SK-N-SH (cell line): ENCODE measurements around the gene IFNG.

ENCODE experiments used
- GABPA ChIP-seq: IDR thresholded peaks from 2 replicates; pipeline ENCODE4 v1.4.0; 2012; ENCODE audit warnings: low read depth, mild to moderate bottlenecking
- JUND ChIP-seq: IDR thresholded peaks from 2 replicates; pipeline ENCODE4 v1.4.0; 2012
- MXI1 ChIP-seq: IDR thresholded peaks from 2 replicates; pipeline ENCODE4 v1.6.1; 2012; ENCODE audit warnings: mild to moderate bottlenecking, low read depth, low read length, improper control_type of control experiment
- NRF1 ChIP-seq: IDR thresholded peaks from 2 replicates; pipeline ENCODE4 v1.6.1; 2012; ENCODE audit warnings: low read depth, mild to moderate bottlenecking, low read length
- POLR2AphosphoS5 ChIP-seq: IDR thresholded peaks from 2 replicates; pipeline ENCODE4 v1.6.1; 2012; ENCODE audit warnings: low read depth, low read length
- SMC3 ChIP-seq: IDR thresholded peaks from 2 replicates; pipeline ENCODE4 v1.6.1; 2012; ENCODE audit warnings: low read depth, low read length, improper control_type of control experiment
- TAF1 ChIP-seq: IDR thresholded peaks from 2 replicates; pipeline ENCODE4 v1.6.1; 2012; ENCODE audit warnings: low read depth, mild to moderate bottlenecking, low read length, moderate library complexity, borderline replicate concordance
- TCF12 ChIP-seq: IDR thresholded peaks from 2 replicates; pipeline ENCODE4 v1.4.0; 2012
- YY1 ChIP-seq: IDR thresholded peaks from 2 replicates; pipeline ENCODE4 v1.4.0; 2012; ENCODE audit warnings: low read depth, mild to moderate bottlenecking
- TF ChIP-seq, protein P1 (sequence below): fragments of 200-600 bp; sonication (generic); IDR thresholded peaks from 2 replicates; pipeline ENCODE4 v1.6.1; 2017; ENCODE audit warnings: antibody characterized with exemption, mild to moderate bottlenecking, moderate library complexity
- TF ChIP-seq, protein P2 (sequence below): IDR thresholded peaks from 2 replicates; pipeline ENCODE4 v1.4.0; 2012; ENCODE audit warnings: low read depth, borderline replicate concordance
- TF ChIP-seq, protein P3 (sequence below): fragments of 150-350 bp; IDR thresholded peaks from 2 replicates; pipeline ENCODE4 v1.6.1; 2016; ENCODE audit warnings: mild to moderate bottlenecking, low read depth, low read length

DNA sequence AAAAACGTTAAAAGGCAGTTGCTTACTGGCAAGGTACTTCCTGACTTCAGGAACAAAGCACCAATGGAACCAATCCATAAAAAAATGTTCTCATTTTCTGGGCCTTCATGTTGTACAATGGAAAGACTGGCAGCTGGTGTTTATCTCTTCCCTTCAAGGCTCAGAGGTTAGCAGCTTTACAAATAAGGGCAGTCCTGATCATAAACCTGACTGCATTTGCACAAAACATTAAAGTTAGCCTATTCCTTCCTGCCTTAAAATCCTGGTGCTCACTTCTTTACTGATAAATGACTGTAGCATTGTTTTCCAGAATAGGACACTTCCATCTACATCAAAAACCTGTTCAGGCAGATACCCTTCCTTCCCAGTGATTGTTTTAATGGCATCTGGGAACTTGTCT is 46.9 kb upstream of the IFNG start:
- TF ChIP-seq GABPA: no peak
- TF ChIP-seq TCF12: no peak
- TF ChIP-seq, protein P1, sequence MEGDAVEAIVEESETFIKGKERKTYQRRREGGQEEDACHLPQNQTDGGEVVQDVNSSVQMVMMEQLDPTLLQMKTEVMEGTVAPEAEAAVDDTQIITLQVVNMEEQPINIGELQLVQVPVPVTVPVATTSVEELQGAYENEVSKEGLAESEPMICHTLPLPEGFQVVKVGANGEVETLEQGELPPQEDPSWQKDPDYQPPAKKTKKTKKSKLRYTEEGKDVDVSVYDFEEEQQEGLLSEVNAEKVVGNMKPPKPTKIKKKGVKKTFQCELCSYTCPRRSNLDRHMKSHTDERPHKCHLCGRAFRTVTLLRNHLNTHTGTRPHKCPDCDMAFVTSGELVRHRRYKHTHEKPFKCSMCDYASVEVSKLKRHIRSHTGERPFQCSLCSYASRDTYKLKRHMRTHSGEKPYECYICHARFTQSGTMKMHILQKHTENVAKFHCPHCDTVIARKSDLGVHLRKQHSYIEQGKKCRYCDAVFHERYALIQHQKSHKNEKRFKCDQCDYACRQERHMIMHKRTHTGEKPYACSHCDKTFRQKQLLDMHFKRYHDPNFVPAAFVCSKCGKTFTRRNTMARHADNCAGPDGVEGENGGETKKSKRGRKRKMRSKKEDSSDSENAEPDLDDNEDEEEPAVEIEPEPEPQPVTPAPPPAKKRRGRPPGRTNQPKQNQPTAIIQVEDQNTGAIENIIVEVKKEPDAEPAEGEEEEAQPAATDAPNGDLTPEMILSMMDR: no peak
- TF ChIP-seq SMC3: no peak
- no peak for TF ChIP-seq TAF1
- TF ChIP-seq, protein P2, sequence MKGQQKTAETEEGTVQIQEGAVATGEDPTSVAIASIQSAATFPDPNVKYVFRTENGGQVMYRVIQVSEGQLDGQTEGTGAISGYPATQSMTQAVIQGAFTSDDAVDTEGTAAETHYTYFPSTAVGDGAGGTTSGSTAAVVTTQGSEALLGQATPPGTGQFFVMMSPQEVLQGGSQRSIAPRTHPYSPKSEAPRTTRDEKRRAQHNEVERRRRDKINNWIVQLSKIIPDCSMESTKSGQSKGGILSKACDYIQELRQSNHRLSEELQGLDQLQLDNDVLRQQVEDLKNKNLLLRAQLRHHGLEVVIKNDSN: no peak
- no peak for TF ChIP-seq POLR2AphosphoS5
- TF ChIP-seq NRF1: no peak
- no peak for TF ChIP-seq JUND
- no peak for TF ChIP-seq MXI1
- no peak for TF ChIP-seq YY1
- TF ChIP-seq, protein P3, sequence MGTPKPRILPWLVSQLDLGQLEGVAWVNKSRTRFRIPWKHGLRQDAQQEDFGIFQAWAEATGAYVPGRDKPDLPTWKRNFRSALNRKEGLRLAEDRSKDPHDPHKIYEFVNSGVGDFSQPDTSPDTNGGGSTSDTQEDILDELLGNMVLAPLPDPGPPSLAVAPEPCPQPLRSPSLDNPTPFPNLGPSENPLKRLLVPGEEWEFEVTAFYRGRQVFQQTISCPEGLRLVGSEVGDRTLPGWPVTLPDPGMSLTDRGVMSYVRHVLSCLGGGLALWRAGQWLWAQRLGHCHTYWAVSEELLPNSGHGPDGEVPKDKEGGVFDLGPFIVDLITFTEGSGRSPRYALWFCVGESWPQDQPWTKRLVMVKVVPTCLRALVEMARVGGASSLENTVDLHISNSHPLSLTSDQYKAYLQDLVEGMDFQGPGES: no peak
